Peyer's patch (tissue), 4 donors: Measurements from ENCODE around the gene FGF22.

ENCODE experiments used
- POLR2A ChIP-seq, 2 donors: fragments of 450-650 bp; IDR thresholded peaks; one replicate each; pipeline ENCODE4 v1.5.1; 2017; ENCODE audit warnings: antibody characterized with exemption in 2 of 2, mild to moderate bottlenecking in 2 of 2, moderate library complexity in 2 of 2
- TF ChIP-seq, protein P1 (sequence below), 6 experiments: fragments of 450-650 bp in 4 of 6; fragments of 200-600 bp in 2 of 6; sonication (generic) in 1 of 6; IDR thresholded peaks; one replicate each; pipeline ENCODE4 v1.5.1; 2017 to 2019; ENCODE audit warnings: antibody characterized with exemption in 6 of 6, mild to moderate bottlenecking in 3 of 6, moderate library complexity in 1 of 6

DNA sequence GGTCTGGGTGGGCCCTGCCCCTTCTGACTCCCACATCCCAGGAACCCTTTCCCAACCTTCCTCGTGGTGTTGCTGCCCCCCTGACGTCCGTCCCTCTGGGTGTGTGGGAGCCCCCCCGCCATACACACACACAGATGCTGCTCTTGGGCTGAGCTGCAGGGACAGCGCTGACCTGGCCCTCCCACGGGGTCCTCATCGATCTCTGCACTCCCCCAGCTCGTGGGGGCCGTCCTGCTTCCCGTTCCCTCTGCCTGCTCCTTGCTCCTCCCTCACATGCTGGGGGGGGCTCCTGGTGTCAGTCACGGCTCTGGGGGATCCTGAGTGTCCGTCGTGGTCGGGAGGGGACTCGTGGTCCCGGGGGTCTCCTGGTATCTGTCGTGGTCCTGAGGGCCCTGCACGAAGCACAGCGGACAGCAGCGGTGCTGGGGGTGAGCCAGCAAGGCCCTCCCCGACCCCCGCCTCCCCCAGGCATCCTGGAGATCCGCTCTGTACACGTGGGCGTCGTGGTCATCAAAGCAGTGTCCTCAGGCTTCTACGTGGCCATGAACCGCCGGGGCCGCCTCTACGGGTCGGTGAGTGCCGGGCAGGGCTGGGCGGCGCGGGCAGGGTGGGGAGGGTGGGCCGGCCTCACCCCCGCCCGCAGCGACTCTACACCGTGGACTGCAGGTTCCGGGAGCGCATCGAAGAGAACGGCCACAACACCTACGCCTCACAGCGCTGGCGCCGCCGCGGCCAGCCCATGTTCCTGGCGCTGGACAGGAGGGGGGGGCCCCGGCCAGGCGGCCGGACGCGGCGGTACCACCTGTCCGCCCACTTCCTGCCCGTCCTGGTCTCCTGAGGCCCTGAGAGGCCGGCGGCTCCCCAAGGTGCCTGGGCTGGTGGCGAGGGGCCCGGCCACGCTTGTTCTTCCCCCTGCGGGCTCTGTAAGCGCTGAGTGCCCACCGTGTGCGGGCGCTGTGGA is 3.4 kb downstream of the FGF22 start:
- TF ChIP-seq, protein P1, sequence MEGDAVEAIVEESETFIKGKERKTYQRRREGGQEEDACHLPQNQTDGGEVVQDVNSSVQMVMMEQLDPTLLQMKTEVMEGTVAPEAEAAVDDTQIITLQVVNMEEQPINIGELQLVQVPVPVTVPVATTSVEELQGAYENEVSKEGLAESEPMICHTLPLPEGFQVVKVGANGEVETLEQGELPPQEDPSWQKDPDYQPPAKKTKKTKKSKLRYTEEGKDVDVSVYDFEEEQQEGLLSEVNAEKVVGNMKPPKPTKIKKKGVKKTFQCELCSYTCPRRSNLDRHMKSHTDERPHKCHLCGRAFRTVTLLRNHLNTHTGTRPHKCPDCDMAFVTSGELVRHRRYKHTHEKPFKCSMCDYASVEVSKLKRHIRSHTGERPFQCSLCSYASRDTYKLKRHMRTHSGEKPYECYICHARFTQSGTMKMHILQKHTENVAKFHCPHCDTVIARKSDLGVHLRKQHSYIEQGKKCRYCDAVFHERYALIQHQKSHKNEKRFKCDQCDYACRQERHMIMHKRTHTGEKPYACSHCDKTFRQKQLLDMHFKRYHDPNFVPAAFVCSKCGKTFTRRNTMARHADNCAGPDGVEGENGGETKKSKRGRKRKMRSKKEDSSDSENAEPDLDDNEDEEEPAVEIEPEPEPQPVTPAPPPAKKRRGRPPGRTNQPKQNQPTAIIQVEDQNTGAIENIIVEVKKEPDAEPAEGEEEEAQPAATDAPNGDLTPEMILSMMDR (IDR thresholded peaks at IDR 0.05) = no peak
- no peak for TF ChIP-seq POLR2A (IDR thresholded peaks at IDR 0.05)
